Transverse colon (tissue), 4 donors: ENCODE results near the gene MAPRE2. TPM values are rescaled to one million over a fixed set of nuclear protein-coding genes. Genes with fewer than 3 reads are reported as not detected.

Experiments used
- DNase-seq: peaks from one replicate; pipeline ENCODE4 v3.0.0-alpha.2; 2019
- H3K27ac ChIP-seq, 4 donors: fragments of 200-600 bp; sonication (generic); 2 replicates each; pipeline ENCODE4 v1.5.1; 2016 to 2018; ENCODE audit warnings: inconsistent platforms in 4 of 4
- H3K27me3 ChIP-seq: fragments of 200-600 bp; sonication (generic); 2 replicates; pipeline ENCODE4 v1.5.1; 2017; ENCODE audit warnings: inconsistent platforms
- H3K36me3 ChIP-seq, 4 donors: fragments of 200-600 bp; sonication (generic); 2 replicates each; pipeline ENCODE4 v1.5.1; 2017 to 2019; ENCODE audit warnings: inconsistent platforms in 4 of 4
- H3K4me1 ChIP-seq, 4 donors: fragments of 200-600 bp; sonication (generic); 2 replicates each; pipeline ENCODE4 v1.5.1; 2017 to 2020; ENCODE audit warnings: inconsistent platforms in 4 of 4
- H3K4me3 ChIP-seq, 4 donors: fragments of 200-600 bp; sonication (generic); 1 replicate in 1 of 4; 2 replicates in 3 of 4; pipeline versions ENCODE4 v1.5.1 to v1.6.1; 2017 to 2019; ENCODE audit warnings: inconsistent platforms in 4 of 4
- H3K9me3 ChIP-seq, 2 donors: fragments of 200-600 bp; sonication (generic); 2 replicates each; pipeline ENCODE4 v1.5.1; 2017 to 2019; ENCODE audit warnings: inconsistent platforms in 2 of 2
- CTCF ChIP-seq, 5 experiments: fragments of 200-600 bp in 3 of 5; fragments of 450-650 bp in 2 of 5; sonication (generic) in 3 of 5; IDR thresholded peaks; 1 replicate in 2 of 5; 2 replicates in 3 of 5; pipeline ENCODE4 v1.5.1; 2016 to 2017; ENCODE audit warnings: antibody characterized with exemption in 5 of 5, inconsistent platforms in 3 of 5, mild to moderate bottlenecking in 2 of 5, moderate library complexity in 1 of 5
- EP300 ChIP-seq: sonication (generic); formaldehyde crosslinking; IDR thresholded peaks from one replicate; pipeline ENCODE4 v1.6.1; 2017; ENCODE audit warnings: antibody characterized with exemption, low read depth
- POLR2A ChIP-seq: fragments of 450-650 bp; IDR thresholded peaks from one replicate; pipeline ENCODE4 v1.6.1; 2016; ENCODE audit warnings: antibody characterized with exemption, mild to moderate bottlenecking, moderate library complexity
- POLR2AphosphoS5 ChIP-seq, 3 donors: sonication (generic); formaldehyde crosslinking; IDR thresholded peaks; one replicate each; pipeline ENCODE4 v1.6.1; 2016; ENCODE audit warnings: antibody characterized with exemption in 3 of 3
- WGBS, 2 donors: methylation state at CpG; one replicate each; pipeline ENCODE4 v1.1.5; 2018; ENCODE audit warnings: low coverage in 1 of 2; 5-methylcytosine and 5-hydroxymethylcytosine counted together
- in situ Hi-C, 4 donors: fragments of 200-750 bp; cut with MboI; loops; one replicate each; pipeline versions ENCODE4 v1.15.0 to v1.15.1; 2017; ENCODE audit warnings: low sequenced_read_pairs in 3 of 4, low pct_ligation_motif_present in 1 of 4, low pct_unique_long_range_greater_than_20kb in 1 of 4
- intact Hi-C: fragments of 100-400 bp; cut with DNase I; formaldehyde crosslinking; loops from one replicate; pipeline ENCODE4 v1.15.1; 2023; ENCODE audit warnings: low total_unique reads
- total RNA-seq, 4 donors: library from RNA; depleted of rRNA; stranded (reverse); fragments of >200 nt; gene quantifications; one replicate each; pipeline ENCODE4 v1.1.0, GENCODE V29; 2016

Gene MAPRE2
- total RNA-seq, 4 donors from 2014 or later = 23.1 to 102 (median 48.5) TPM

GRCh38 chr18:35128675-35129074, 87.5 kb downstream of the MAPRE2 start:
- H3K27ac ChIP-seq = no peak overlapping the region
- H3K4me3 ChIP-seq = no peak overlapping the region
- no peaks in the 10 kb centered on the region for H3K9me3 ChIP-seq
- H3K27me3 ChIP-seq = no peaks in the 10 kb centered on the region
- DNase-seq = no peak
- in situ Hi-C loops = loop anchor here in 2 of 4 donors (25.0 kb wide), 2 partner anchors 116 to 266 kb away; no protein-coding TSS in a partner anchor
- peaks cover 0 to 14% (median 2%) of the 10 kb centered on the region in 4 donors for H3K36me3 ChIP-seq
- intact Hi-C loops = no loop called here
- TF ChIP-seq POLR2AphosphoS5 (IDR thresholded peaks at IDR 0.05) (no peak), POLR2A (no peak), EP300 (no peak), CTCF (IDR thresholded peaks at IDR 0.05) (no peak)
- H3K4me1 ChIP-seq = no peaks in the 10 kb centered on the region
- 83 to 92% methylated on average over 2 to 7 of the region's 7 CpGs for WGBS, 2 donors

DNA sequence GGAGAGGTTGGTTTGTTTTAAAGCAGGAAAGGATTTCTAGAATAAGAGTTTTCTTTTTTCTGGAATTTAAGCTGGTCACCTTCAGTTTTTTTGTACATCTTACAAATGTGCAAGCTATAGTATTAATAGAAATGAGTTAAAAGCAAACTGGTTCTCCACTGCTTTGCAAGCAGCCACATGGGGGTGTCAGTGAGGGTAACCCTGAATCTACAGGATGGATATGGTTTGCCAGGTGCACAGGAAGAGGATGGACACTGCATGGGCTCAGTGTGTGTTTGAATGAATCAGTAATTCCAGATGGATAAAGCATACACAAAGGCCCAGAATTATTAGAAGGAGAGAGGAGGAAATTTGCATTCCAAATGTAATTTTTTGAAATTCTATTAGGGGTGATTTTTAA, 89.0 kb downstream of the MAPRE2 start:
- H3K27me3 ChIP-seq = no peaks in the 10 kb centered on the region
- no peak overlapping the region for H3K4me3 ChIP-seq
- intact Hi-C loops (no loop called here), in situ Hi-C loops (loop anchor here in 2 of 4 donors (25.0 kb wide), 2 partner anchors 118 to 268 kb away; no protein-coding TSS in a partner anchor)
- TF ChIP-seq POLR2AphosphoS5 (IDR thresholded peaks at IDR 0.05) = no peak
- no peak for TF ChIP-seq EP300
- no peak for TF ChIP-seq CTCF (IDR thresholded peaks at IDR 0.05)
- no peak for TF ChIP-seq POLR2A
- no peaks in the 10 kb centered on the region for H3K4me1 ChIP-seq
- peaks cover 0 to 16% (median 2%) of the 10 kb centered on the region in 4 donors for H3K36me3 ChIP-seq
- no peaks in the 10 kb centered on the region for H3K9me3 ChIP-seq
- no peak overlapping the region for H3K27ac ChIP-seq
- no peak for DNase-seq

GRCh38 chr18:35131387-35132020, 90.3 kb downstream of the MAPRE2 start:
- Histone ChIP-seq H3K27me3 (no peaks in the 10 kb centered on the region), H3K27ac (peak overlapping the region in 1 of 4 donors; percentile 7), H3K36me3 (peaks cover 0 to 20% (median 3%) of the 10 kb centered on the region in 4 donors), H3K4me3 (no peak overlapping the region), H3K4me1 (no peaks in the 10 kb centered on the region), H3K9me3 (no peaks in the 10 kb centered on the region)
- TF ChIP-seq CTCF (IDR thresholded peaks at IDR 0.05) (no peak), POLR2AphosphoS5 (IDR thresholded peaks at IDR 0.05) (no peak), POLR2A (no peak), EP300 (no peak)
- DNase-seq = no peak
- 63 to 81% methylated on average over 2 to 8 of the region's 8 CpGs for WGBS, 2 donors
- in situ Hi-C loops (loop anchor here in 2 of 4 donors (25.0 kb wide), 2 partner anchors 119 to 269 kb away; no protein-coding TSS in a partner anchor), intact Hi-C loops (no loop called here)

GRCh38 chr18:35132021-35132902, 91.0 kb downstream of the MAPRE2 start:
- H3K27ac ChIP-seq = peak overlapping the region in 1 of 4 donors; percentile 7
- no peaks in the 10 kb centered on the region for H3K9me3 ChIP-seq
- no peaks in the 10 kb centered on the region for H3K27me3 ChIP-seq
- 82 to 88% methylated on average over 9 to 10 of the region's 10 CpGs for WGBS, 2 donors
- H3K4me3 ChIP-seq = no peak overlapping the region
- DNase-seq = no peak
- no peaks in the 10 kb centered on the region for H3K4me1 ChIP-seq
- intact Hi-C loops (no loop called here), in situ Hi-C loops (loop anchor here in 2 of 4 donors (25.0 kb wide), 2 partner anchors 120 to 270 kb away; no protein-coding TSS in a partner anchor)
- peaks cover 0 to 15% (median 5%) of the 10 kb centered on the region in 4 donors for H3K36me3 ChIP-seq
- no peak for TF ChIP-seq POLR2A
- no peak for TF ChIP-seq EP300
